Measurements from ENCODE around the gene NUTM2E.
A peak's percentile ranks its signal among the peaks of the same experiment; 100 is the strongest.
"Not testable (repeated sequence)": the region's sequence is repeated elsewhere in the genome, so short reads cannot be mapped to it uniquely, and the experiment has no call there.

The NUTM2E gene, protein sequence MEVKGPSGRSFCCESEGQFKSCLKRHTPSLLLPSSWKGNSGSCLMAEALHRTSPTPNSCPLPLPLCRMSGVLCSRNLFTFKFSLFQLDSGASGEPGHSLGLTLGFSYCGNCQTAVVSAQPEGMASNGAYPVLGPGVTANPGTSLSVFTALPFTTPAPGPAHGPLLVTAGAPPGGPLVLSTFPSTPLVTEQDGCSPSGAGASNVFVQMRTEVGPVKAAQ (N-terminal part only)

DNA sequence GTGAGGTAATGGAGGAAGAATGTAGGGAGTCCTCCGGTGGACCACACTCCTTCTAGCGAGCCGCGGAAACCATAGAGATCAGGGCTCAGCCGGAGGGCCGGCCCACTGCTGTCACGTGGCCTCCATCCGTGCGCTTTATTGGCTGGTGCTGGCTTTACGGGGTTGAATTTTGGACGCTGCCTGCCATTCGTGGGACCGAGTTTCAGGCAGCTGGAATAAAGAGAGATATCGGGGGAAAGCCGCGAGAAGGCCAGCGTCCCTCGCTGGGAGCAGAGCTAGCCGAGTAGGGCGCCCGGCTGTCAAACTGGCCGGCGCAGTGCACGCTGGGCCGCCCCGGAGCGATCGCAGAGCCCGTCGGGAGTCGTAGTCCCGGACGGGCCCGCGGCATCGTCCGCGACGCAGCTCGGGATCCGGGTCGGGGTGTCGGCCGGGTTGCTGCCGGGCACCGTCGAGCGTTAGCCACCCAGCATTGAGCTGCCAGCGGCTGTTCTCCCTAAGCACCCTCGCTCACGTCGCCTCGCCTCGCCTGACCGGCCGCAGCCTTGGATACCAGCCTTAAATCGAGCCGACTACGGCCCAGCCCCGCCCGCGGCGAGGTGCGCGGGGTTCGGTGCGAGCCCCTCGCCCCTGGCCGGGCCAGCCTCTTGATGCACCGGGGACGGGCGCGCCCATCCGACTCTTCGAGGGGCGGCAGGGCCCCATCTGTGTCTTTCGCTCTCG lies at the start of gene NUTM2E:
Gene NUTM2E (plus strand): TSS at position 244 of the 720 bp plus-strand sequence. CDS start 15,002 bp downstream, outside the sequence.
- DNase-seq (ENCODE audit: low spot score) = peak; percentile 84
- peak within 1 kb of the TSS; percentile 78 for H3K4me3 ChIP-seq
- H3K27ac ChIP-seq = peak within 1 kb of the TSS; percentile 77 to 97

DNA sequence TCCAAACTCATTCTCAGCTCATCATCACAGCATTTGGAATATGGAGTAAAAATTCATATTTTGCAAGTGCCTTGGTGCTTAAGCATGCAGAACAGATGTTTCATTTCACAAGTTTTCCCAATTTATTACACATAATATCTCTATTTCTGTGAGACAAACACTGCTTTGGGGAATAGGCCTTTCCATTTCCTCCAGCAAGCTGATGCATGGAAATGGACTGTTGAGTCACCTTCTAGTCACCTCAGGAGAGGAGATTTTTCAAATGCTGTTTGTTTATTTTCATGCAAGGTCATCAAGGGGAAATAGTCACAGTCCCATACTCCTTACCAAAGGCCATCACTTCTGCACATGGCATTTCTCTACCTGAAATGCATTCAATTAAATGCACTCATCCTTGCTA lies 48.5 kb upstream of the NUTM2E start:
- not testable (repeated sequence) for H3K27ac ChIP-seq; H3K4me3 ChIP-seq; DNase-seq (ENCODE audit: low spot score)

DNA sequence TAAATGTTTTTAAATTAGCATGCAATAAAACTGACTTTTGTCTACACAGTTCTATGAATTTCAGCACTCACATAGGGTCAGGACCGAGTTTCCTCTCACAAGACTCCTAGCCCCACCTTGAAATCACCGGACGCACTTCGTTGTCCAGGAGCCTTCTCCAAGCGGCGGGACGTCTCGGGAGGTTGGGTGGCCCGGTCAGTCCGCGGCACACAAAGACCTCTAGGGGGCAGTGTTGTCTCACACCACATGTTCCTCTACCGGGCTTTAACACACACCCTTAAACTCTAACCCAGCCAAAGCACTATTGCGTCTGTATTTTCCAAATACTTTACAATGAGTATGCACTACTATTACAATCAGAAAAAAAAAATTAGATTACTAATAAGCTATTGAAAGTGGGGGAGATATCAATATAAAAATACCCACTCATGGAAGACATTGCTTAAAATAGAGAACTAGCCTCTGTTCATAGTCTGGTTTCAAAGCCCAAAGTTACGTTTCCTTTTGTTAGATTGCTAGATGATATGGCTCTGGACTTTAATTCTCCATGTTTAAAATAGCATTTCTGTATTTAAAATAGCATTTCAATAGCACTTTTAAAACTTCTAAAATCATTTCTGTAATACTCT lies 47.1 kb upstream of the NUTM2E start:
- not testable (repeated sequence) for H3K4me3 ChIP-seq, H3K27ac ChIP-seq
- peak; percentile 75 for DNase-seq (ENCODE audit: low spot score)
- TF ChIP-seq, protein P1, sequence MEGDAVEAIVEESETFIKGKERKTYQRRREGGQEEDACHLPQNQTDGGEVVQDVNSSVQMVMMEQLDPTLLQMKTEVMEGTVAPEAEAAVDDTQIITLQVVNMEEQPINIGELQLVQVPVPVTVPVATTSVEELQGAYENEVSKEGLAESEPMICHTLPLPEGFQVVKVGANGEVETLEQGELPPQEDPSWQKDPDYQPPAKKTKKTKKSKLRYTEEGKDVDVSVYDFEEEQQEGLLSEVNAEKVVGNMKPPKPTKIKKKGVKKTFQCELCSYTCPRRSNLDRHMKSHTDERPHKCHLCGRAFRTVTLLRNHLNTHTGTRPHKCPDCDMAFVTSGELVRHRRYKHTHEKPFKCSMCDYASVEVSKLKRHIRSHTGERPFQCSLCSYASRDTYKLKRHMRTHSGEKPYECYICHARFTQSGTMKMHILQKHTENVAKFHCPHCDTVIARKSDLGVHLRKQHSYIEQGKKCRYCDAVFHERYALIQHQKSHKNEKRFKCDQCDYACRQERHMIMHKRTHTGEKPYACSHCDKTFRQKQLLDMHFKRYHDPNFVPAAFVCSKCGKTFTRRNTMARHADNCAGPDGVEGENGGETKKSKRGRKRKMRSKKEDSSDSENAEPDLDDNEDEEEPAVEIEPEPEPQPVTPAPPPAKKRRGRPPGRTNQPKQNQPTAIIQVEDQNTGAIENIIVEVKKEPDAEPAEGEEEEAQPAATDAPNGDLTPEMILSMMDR (IDR thresholded peaks at IDR 0.05) = peak; percentile 29

DNA sequence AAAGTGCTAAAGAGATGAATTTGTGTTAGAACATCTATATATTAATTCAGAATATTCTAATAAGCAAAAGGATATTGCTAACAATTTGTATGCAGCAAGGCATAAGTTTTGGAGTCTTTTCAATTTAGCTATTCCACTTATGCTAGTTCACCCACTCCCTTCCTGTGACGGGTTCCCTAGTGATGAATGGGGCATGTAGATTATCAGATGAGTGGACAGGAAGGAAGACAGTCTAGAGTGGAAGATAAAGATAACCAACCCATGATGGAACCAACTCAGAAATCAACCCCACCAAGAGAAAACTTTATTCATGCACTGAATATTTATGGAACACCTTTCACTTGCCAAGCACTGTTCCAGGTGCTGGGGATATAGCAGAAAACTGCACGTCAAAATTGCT lies 46.5 kb upstream of the NUTM2E start:
- not testable (repeated sequence) for H3K27ac ChIP-seq; H3K4me3 ChIP-seq; DNase-seq (ENCODE audit: low spot score)

DNA sequence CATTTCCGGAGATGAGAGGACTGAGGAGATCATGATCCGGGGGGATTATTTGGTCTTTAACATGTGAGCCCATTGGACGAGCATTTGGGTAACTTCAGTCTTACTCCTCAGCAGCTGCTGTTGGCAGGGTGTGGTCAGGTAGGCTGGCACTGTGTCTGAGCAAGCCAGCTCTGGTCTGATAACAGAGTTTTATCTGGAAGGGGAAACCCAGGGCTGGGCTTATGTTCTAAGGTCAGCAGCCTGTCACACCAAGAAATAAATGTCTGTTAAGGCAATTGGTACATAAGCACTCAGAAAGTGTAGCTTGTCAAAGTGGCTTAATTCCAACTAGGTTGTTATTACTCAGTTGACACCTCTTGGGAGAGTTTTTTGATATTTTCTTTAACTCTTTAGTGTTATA lies 45.0 kb upstream of the NUTM2E start:
- H3K4me3 ChIP-seq; H3K27ac ChIP-seq; DNase-seq (ENCODE audit: low spot score): not testable (repeated sequence)

DNA sequence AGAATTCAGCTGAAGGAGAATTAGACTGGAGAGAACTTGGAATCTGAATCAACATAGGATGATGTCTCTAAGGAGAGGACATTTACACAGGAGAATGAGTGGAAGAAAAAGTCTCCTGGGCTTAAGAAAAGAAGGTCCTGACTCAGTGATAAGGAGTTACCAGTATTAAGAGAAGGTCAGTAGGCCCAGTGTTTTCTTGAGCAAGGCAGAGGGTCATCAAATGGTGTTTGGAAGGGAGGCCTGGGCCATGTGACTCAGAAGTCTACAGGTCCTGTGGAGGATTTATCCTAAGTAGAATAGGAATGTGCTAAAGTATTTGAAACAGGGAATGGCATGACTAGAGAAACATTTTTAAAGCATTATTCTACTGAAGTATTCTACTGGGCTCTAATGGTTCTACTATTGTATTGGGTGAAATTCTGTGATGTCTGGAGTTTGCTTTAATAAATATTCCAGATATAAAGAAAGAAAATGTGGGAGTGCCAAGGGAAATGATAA lies 39.0 kb upstream of the NUTM2E start:
- DNase-seq (ENCODE audit: low spot score); H3K4me3 ChIP-seq; H3K27ac ChIP-seq: not testable (repeated sequence)

DNA sequence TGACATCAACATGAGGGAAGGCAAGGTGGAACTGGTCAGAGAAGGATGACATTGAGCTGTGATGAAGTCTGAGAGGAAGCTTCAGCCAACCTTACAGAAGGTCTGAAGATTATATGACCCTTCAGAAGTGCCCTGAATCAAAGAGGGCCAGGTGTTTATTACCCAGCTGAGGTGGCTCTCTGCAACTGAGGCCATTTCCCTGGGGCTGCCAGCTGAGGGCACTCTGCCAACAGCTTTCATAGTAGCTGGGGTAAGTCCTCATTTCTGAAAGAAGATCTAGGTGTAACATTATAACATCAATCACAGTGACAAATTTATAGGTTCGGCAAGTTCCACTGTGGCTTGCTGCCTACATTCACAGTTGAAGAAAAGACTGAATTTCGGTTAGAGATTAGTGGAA lies 37.2 kb upstream of the NUTM2E start:
- H3K27ac ChIP-seq; DNase-seq (ENCODE audit: low spot score); H3K4me3 ChIP-seq: not testable (repeated sequence)

DNA sequence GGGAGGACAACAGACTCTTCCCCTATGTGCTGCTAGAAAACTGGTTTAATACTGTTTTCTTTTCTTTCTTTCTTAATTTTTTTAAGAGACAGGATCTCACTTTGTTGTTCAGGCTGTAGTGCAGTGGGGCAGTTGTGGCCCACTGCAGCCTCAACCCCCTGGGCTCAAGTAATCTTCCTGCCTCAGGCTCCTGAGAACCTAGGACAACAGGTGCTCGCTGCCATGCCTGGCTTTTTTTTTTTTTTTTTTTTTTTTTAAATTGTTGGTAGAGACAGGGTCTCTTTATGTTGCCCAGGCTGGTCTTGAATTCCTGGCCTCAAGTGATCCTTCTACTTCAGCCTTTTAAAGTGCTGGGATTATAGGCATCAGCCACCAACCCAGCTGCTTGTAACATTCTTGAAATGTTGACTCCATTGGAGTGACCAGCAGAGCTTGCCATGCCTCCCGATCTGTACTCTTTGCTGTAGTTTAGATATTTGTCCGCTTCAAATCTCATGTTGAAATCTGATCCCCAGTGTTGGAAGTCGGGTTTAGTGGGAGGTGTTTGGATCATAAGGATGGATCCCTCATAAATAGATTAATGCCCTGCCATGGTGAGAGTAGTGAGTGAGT lies 34.5 kb upstream of the NUTM2E start:
- DNase-seq (ENCODE audit: low spot score); H3K27ac ChIP-seq: not testable (repeated sequence)

DNA sequence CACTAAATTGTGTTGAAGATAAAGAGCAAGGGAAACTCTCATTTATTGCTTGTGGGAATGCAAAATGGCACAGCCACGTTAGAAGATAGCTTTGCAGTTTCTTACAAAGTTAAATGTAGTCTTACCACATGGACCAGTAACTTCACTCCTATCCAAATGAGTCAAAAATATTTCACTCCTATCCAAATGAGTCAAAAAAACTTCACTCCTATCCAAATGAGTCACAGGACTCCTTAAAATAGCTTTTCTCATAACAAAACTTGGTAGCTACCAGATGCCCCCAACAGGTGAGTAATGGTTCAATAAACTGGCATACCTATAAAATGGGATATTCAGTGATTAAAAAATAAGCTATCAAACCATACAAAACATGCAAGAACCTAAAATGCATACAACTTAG lies 27.2 kb upstream of the NUTM2E start:
- not testable (repeated sequence) for H3K27ac ChIP-seq; H3K4me3 ChIP-seq; DNase-seq (ENCODE audit: low spot score)

More for the DNA sequence above, 34.5 kb upstream of the NUTM2E start:
- not testable (repeated sequence) for H3K4me3 ChIP-seq

DNA sequence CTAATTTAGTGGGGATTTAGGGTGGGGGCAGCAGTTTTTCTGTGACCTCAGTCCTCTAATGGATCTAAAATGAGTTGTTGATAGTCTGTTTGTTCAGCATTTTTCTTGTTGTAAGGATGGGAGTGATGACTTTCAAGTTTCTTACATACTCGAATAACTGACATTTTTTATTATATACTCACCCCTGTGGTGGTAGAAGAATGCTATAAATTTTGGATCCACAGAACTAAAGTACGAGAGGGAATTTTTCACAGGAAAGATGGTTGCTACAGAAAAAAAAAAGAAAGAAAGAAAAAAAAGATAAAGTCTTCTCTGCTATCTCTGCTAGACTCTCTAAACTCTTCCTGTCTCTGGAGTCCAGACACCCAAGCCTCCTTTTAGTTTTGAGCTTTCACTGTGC lies 20.7 kb upstream of the NUTM2E start:
- not testable (repeated sequence) for DNase-seq (ENCODE audit: low spot score); H3K4me3 ChIP-seq; H3K27ac ChIP-seq

DNA sequence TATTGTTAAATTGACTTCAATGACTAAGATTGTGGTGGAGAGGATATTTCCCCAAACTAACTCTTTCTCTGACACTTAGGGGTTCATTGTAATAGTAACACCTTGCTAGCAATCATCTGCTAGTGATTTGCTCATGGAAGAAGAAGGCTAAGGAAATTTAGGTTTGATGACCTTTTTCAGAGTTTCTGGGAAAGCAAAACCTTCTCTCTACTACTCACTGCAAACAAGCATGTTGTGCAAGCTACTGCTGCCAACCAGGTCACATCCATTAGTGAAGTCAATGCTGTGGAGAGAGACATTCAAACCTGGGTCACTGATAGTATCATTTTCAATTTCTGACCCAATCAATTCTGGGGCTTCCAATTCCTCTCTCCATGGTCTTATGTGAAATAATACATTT lies 14.6 kb upstream of the NUTM2E start:
- not testable (repeated sequence) for H3K27ac ChIP-seq; DNase-seq (ENCODE audit: low spot score)

DNA sequence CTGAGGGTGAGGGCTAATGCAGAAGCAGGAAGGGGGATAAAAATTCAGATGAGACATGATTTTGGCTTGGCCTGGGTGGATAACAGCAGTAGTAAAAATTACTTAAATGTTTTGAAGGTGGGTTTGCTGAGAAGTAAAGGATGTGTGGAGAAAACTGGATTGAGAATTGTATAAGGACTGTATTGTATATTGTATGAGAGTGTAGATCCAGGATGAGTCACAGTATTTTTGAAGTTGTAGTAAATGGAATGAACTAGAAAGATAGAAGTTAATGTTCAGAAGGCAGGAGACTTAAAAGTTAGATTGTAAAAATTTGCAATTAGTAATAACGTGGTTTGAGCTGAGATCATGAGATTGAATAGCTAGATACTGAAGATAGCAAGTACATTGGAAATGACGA lies 10.2 kb upstream of the NUTM2E start:
- H3K27ac ChIP-seq; H3K4me3 ChIP-seq; DNase-seq (ENCODE audit: low spot score): not testable (repeated sequence)

More for the DNA sequence above, 14.6 kb upstream of the NUTM2E start:
- not testable (repeated sequence) for H3K4me3 ChIP-seq

DNA sequence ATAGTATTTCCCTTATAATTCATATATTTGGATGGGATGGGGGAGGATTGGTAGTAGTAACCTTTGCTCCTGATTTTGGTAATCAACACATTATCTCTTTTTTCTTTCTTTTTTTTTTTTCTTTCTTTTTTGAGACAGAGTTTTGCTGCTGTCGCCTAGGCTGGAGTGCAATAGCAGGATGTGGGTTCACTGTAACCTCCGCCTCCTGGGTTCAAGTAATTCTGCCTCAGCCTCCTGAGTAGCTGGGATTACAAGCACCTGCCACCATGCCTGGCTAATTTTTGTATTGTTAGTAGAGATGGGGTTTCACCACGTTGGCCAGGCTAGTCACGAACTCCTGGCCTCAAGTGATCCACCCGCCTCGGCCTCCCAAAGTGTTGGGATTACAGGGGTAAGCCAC lies 3.2 kb upstream of the NUTM2E start:
- not testable (repeated sequence) for H3K27ac ChIP-seq; H3K4me3 ChIP-seq; DNase-seq (ENCODE audit: low spot score)

DNA sequence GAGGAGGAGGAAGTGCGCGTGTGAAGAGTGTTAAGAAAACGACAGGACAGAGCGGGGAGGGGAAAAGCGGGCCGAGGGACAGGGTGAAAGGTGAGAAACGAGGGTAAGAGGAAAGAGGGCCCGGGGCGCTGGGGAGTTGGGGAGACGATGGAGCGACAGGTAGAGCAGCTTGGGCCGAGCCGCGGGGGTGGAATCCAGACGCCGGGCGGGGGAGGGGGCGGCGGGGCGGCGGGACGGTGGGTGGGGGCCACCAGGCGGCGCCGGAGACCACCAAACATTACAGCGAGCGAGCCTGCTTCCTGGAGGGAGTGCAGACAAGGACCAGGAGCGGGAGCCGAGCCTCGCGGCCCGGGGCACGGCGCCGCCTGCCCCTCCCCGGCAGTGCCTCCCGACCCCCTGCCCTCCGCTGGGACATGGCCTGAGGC lies 940 bp upstream of the NUTM2E start:
- Histone ChIP-seq H3K27ac (peak overlapping the region; percentile 77 to 97), H3K4me3 (peak overlapping the region; percentile 78)
- DNase-seq (ENCODE audit: low spot score) = not testable (repeated sequence)

DNA sequence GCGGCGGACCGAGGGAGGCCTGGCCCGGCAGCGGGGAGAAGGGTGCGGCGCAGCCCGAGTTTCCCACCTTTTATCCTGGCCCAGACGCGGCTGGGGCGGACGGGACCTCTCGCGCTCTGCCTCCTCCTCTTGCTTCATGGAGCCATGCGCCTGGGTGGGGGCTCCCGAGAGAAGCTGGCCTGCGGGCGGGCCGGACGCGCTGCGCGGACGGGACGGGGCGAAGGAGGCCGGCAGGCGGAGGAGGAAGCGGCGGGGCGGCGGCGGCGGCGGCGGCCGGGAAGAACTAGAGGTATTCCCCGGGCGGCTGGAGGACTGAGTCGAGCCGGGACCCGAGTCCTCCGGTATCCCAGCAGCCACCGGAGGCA lies 426 bp upstream of the NUTM2E start:
- Histone ChIP-seq H3K27ac (peak overlapping the region; percentile 77 to 97), H3K4me3 (peak overlapping the region; percentile 78)
- peak; percentile 68 for DNase-seq (ENCODE audit: low spot score)

DNA sequence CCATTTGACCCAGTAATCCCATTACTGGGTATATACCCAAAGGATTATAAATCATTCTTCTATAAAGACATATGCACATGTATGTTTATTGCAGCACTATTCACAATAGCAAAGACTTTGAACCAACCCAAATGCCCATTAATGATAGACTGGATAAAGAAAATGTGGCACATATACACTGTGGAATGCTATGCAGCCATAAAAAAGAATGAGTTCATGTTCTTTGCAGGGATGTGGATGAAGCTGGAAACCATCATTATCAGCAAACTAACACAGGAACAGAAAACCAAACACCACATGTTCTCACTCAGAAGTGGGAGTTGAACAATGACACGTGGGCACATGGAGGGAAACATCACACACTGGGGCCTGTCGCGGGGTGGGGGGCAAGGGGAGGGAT lies 7.3 kb downstream of the NUTM2E start:
- not testable (repeated sequence) for H3K27ac ChIP-seq; DNase-seq (ENCODE audit: low spot score); H3K4me3 ChIP-seq

DNA sequence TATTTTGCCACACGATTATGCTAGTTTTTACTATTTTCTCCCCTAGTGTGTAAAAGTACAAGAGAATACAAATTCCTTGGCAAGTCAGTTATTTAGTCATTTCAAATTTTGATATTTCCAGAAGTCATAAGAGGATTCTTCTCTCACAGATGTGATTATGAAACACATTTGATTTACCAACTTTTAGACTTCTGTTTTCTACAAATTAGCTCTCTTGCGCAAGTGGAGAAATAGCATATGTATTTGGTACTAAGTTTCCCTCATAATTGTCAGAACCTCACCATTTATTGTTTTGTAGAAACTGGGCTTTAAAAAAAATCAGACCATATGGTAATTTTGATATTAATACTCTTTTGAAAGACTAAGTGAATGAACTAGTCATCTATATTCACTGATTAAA lies 9.4 kb downstream of the NUTM2E start:
- not testable (repeated sequence) for DNase-seq (ENCODE audit: low spot score); H3K4me3 ChIP-seq; H3K27ac ChIP-seq

DNA sequence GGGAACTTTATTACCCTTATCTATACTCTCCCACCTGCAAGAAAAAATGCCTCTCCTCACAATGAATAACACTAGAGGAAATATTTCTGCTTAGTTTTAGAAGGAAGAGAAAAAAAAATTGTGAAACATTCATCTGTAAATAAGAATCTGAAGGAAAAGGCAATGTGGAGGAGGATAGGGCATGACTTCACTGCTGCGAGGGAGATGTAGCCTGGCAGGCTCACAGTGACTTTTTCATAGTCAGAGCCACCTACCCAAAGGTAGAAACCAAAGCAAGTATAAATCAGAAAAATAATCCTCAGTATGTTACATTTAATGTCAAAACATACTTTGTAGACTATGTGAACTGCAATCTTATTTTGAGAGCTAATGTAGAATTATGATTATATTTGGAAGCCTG lies 10.4 kb downstream of the NUTM2E start:
- DNase-seq (ENCODE audit: low spot score); H3K4me3 ChIP-seq; H3K27ac ChIP-seq: not testable (repeated sequence)
